ENCODE data around the gene FAM228B. TPM values are rescaled to one million over a fixed set of nuclear protein-coding genes. Genes with fewer than 3 reads are reported as not detected.

FAM228B gene
- total and polyA plus RNA-seq, 9 of the 15 experiments (the other 6 are each of a cell fraction or from before 2014, with no cell fraction given): 1.1 to 3.7 (median 2.6) TPM

DNA sequence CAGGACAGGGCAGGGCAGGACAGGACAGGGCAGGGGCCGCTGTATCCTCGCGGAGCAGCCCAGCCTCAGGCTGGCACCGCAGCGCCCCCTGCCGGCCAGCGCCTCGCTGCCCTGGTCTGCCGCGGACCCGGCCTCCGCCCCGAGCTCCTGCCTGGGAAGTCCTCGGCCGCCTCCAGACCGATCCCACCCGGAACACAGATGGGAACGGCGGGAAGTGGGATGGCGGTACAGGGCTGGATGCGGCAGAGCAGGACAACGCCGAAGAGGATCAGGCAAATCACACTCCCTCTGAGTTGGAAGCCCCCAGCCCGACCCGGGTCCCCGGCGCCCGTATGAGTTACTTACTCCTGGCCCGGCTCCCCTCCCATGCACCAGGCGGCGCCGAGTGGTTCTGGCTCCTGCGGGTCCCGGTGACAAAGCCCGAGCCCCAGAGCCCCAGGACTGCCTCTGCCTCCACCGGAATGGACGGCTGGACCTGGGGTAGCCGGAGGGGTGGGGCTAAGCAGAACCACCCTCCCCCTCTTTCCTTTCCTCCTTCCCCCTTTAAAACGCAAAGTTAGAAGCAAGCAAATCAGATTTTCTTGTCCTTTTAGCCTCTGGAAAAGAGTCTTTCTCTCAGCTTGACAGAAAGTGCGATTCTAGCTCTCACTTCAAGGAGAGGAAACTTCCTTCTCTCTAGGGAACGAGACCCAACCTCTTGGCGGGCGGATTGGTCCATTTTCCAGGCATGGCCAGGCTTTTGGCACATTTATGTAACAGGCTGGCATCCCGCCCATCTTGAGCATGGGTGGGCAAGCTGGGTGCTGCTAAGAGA, 38.7 kb upstream of the FAM228B start, which contains the start of gene TP53I3 (continued):
- no peak for TF ChIP-seq KLF6 (CRISPR knock-in tag; IDR thresholded peaks at IDR 0.05; ENCODE audit: borderline replicate concordance)
- TF ChIP-seq HNRNPH1 (optimal IDR thresholded peaks at IDR 0.05; ENCODE audit: low read depth, low read length): no peak
- no peak for TF ChIP-seq KLF13 (tag; IDR thresholded peaks at IDR 0.05; ENCODE audit: borderline replicate concordance, low read depth)
- TF ChIP-seq ZFP30 (CRISPR knock-in tag; IDR thresholded peaks at IDR 0.05; ENCODE audit: borderline replicate concordance): no peak
- TF ChIP-seq ZBTB17 (CRISPR knock-in tag; IDR thresholded peaks at IDR 0.05): no peak; the same call in 1 of the 2 replicates
- TF ChIP-seq ETV5 (CRISPR knock-in tag; IDR thresholded peaks at IDR 0.05; ENCODE audit: low read depth): peak; percentile 34
- TF ChIP-seq MTF1 (CRISPR knock-in tag; IDR thresholded peaks at IDR 0.05; ENCODE audit: borderline replicate concordance): no peak
- no peak for TF ChIP-seq TCF7 (IDR thresholded peaks at IDR 0.05; ENCODE audit: borderline replicate concordance)
- TF ChIP-seq, protein P1, sequence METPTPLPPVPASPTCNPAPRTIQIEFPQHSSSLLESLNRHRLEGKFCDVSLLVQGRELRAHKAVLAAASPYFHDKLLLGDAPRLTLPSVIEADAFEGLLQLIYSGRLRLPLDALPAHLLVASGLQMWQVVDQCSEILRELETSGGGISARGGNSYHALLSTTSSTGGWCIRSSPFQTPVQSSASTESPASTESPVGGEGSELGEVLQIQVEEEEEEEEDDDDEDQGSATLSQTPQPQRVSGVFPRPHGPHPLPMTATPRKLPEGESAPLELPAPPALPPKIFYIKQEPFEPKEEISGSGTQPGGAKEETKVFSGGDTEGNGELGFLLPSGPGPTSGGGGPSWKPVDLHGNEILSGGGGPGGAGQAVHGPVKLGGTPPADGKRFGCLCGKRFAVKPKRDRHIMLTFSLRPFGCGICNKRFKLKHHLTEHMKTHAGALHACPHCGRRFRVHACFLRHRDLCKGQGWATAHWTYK (CRISPR knock-in tag; IDR thresholded peaks at IDR 0.05): peak; percentile 52; the same call in 1 of the 2 replicates
- TF ChIP-seq ZHX1 (conservative IDR thresholded peaks at IDR 0.05; ENCODE audit: low read length): no peak
- no peak for TF ChIP-seq CBFB (CRISPR knock-in tag; IDR thresholded peaks at IDR 0.05)
- no peak for TF ChIP-seq ZNF780A (CRISPR knock-in tag; IDR thresholded peaks at IDR 0.05)
- peak in 1 of 2 experiments; percentile 45; a peak in 1 of 4 replicates for TF ChIP-seq RCOR1 (IDR thresholded peaks at IDR 0.05; ENCODE audit: borderline replicate concordance in 1 of 2, low read depth in 2 of 2, low read length in 2 of 2)
- TF ChIP-seq CREB1 (IDR thresholded peaks at IDR 0.05): no peak
- TF ChIP-seq CREB1 (CRISPR knock-in tag; IDR thresholded peaks at IDR 0.05): peak; percentile 84
- TF ChIP-seq ZBTB26 (CRISPR knock-in tag; IDR thresholded peaks at IDR 0.05): no peak
- 0 out of 2 replicates have a peak, but pooled peaks have one; percentile 61 for TF ChIP-seq ARID2 (IDR thresholded peaks at IDR 0.05)
- peak; percentile 56 for TF ChIP-seq POLR2B (IDR thresholded peaks at IDR 0.05; ENCODE audit: low read depth, partially characterized antibody)
- TF ChIP-seq POLR2A (conservative IDR thresholded peaks at IDR 0.05): peak; percentile 81
- no peak for TF ChIP-seq HES1 (IDR thresholded peaks at IDR 0.05; ENCODE audit: low read depth)
- peak; percentile 73 for TF ChIP-seq POLR2H (tag; IDR thresholded peaks at IDR 0.05; ENCODE audit: low read depth)
- no peak for TF ChIP-seq POU5F1 (IDR thresholded peaks at IDR 0.05; ENCODE audit: borderline replicate concordance, low read depth, low read length, partially characterized antibody)
